Mesodermal cell (in vitro differentiated cells): Measurements from ENCODE around the gene AMZ2.

Experiments
- H3K27ac ChIP-seq: 2 replicates; pipeline ENCODE4 v1.7.0; 2013; ENCODE audit warnings: mild to moderate bottlenecking, low read depth, low read length, moderate library complexity; ENCODE audit not compliant: severe bottlenecking
- H3K36me3 ChIP-seq: 2 replicates; pipeline ENCODE4 v1.7.1; 2013; ENCODE audit warnings: mild to moderate bottlenecking, low read length, moderate library complexity; ENCODE audit not compliant: control insufficient read depth, insufficient read depth
- H3K4me1 ChIP-seq: one replicate; pipeline ENCODE4 v1.7.1; 2013; ENCODE audit warnings: mild to moderate bottlenecking, low read length; ENCODE audit not compliant: insufficient read depth, control insufficient read depth, poor library complexity, severe bottlenecking
- H3K4me3 ChIP-seq: 2 replicates; pipeline ENCODE4 v1.7.0; 2013; ENCODE audit warnings: low read length, control low read depth, mild to moderate bottlenecking; ENCODE audit not compliant: insufficient read depth, poor library complexity, severe bottlenecking; ENCODE audit errors: extremely low read depth
- H3K9me3 ChIP-seq: 2 replicates; pipeline ENCODE4 v1.7.1; 2013; ENCODE audit warnings: mild to moderate bottlenecking, low read length, moderate library complexity; ENCODE audit not compliant: control insufficient read depth
- WGBS, 2 experiments: methylation state at CpG; one replicate each; pipeline ENCODE4 v1.1.5; 2013; ENCODE audit warnings: missing lambda C conversion rate in 2 of 2; ENCODE audit not compliant: insufficient coverage in 2 of 2; 5-methylcytosine and 5-hydroxymethylcytosine counted together

Gene AMZ2

GRCh38 chr17:68292689-68293040 is 44.8 kb downstream of the AMZ2 start:
- no peak overlapping the region for H3K27ac ChIP-seq
- peak overlapping the region; percentile 55 for H3K4me3 ChIP-seq
- no peaks in the 10 kb centered on the region for H3K9me3 ChIP-seq
- H3K36me3 ChIP-seq = no peaks in the 10 kb centered on the region
- 41 to 45% methylated on average over 8 to 9 of the region's 9 CpGs for WGBS, 2 experiments
- peaks cover 3% of the 10 kb centered on the region for H3K4me1 ChIP-seq

DNA sequence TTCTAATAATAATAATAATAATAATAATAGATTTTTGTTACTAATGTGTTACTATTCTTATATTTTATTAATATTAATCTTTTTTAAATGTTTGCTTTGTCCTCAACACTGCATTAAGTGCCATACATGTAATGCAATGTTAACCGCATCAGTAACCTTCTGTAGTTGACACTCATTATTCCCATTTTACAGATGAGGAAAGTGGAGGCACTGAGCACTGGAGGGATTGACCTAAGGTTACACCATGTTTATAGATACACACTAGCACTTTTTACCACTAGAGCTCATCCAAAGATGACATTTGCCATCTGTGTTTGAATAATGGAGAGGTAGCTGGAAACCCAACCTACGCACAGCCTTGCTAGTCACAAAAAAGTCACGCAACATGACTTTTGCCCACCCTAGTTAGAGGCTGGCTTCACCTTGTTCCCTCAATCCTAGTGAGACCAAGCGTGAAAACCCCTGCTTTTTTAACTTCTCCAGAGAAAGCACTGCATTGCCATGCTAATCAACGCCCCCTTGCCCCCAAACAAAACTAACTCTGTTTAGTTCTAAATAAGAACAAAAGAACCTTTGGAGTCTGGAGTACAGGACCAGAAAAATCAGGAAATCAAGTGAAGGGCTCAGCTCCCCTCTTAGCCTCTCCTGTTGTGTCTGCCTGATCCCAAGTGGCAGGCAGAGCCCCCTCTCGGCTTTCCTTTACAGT is 45.8 kb downstream of the AMZ2 start:
- H3K4me1 ChIP-seq = peaks cover 3% of the 10 kb centered on the region
- no peak overlapping the region for H3K4me3 ChIP-seq
- H3K36me3 ChIP-seq = no peaks in the 10 kb centered on the region
- 76 to 85% methylated on average over 4 of the region's 6 CpGs for WGBS, 2 experiments
- H3K9me3 ChIP-seq = no peaks in the 10 kb centered on the region
- no peak overlapping the region for H3K27ac ChIP-seq

GRCh38 chr17:68294196-68294555 is 46.3 kb downstream of the AMZ2 start:
- Histone ChIP-seq H3K4me1 (peaks cover 3% of the 10 kb centered on the region), H3K27ac (no peak overlapping the region), H3K36me3 (no peaks in the 10 kb centered on the region), H3K4me3 (no peak overlapping the region), H3K9me3 (no peaks in the 10 kb centered on the region)
- WGBS, 2 experiments = 14 to 50% methylated on average over 2 of the region's 3 CpGs

DNA sequence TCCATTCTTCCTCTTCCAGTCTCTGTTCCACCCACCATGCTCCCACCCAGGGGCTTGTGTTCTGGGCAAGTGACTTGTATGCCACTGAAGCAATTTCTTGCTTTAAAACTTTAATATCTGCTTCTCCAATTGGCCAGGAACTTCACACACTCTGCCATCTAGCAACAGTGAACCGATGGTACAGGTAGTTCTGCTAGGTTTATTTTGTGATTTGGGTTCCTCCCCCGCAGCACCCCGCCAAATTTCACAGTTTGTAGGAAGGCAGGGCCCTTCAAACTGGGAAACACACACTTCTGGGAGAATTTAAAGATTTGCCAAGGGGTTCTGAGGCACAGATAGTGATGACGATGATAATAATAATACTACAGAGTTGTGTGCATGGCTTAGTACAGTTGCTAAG is 46.8 kb downstream of the AMZ2 start:
- 97 to 100% methylated on average over 3 of the region's 4 CpGs for WGBS, 2 experiments
- Histone ChIP-seq H3K9me3 (no peaks in the 10 kb centered on the region), H3K4me1 (peaks cover 3% of the 10 kb centered on the region), H3K36me3 (no peaks in the 10 kb centered on the region), H3K4me3 (no peak overlapping the region), H3K27ac (no peak overlapping the region)

DNA sequence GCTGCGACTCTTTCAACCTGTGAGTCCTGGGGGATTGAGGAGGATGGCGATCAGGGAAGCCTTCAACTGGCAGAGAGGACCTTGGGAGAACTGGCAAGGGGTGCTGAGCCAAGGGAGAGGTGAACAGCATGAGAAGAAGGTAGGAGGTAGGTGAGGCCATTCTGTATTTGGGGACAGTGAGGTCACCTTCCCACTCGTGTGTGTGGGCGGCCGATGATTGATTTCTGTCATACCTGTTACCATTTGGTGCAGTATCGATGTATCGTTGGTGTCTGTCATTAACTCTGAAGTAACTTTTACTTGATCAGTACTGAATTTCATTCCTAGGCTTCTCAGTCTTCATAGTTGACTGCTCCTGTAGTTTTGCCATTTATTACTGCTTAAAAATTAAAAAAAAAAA is 47.2 kb downstream of the AMZ2 start:
- H3K36me3 ChIP-seq = no peaks in the 10 kb centered on the region
- peaks cover 3% of the 10 kb centered on the region for H3K4me1 ChIP-seq
- H3K27ac ChIP-seq = no peak overlapping the region
- WGBS, 2 experiments = 82 to 89% methylated on average over 2 to 7 of the region's 7 CpGs
- H3K4me3 ChIP-seq = no peak overlapping the region
- no peaks in the 10 kb centered on the region for H3K9me3 ChIP-seq

DNA sequence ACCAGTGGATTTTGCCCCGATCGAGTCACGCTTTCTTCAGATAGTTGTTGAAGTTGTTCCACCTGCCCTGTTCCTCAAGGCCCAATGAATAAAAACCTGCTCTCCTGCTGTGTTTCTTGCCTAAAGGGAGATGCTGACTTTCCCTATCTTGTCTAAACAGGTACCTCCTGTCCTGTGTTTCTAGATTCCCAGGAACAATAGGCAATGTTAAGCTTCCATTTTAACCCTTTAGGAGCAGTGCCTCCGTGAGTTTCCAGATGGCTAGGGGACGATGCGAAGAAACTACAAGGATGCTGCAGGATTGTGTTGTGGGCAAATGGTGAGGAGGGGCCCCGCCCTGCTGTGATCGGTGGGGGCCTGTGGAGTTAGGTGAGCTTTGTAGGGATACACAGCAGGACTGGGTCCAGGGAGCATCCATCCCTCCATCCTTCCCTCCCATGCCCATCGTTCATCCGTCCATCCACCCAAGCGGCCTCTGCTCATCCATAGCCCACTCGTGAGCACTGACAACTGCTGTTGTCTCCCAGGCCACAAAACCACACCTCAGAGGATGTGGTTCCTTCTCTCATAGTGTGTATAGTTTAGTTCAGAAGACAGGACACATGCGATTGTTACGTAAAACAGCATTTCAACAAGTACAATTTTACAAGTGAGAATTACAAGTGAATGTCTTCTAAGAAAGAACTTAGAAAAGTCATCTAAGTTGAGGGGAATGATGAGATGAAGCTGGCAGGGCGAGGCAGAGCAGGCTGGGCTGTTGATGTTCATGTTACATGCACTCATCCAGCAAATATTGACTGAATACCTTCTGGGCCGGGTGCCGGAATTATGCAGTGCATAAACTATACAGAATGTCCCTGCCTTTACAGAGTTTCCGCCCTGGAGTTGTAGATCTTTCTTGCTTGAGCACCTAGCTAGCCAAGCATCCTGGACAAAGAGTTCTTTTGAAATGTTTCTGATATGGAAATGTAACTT is 48.7 kb downstream of the AMZ2 start:
- no peak overlapping the region for H3K27ac ChIP-seq
- H3K4me3 ChIP-seq = no peak overlapping the region
- H3K9me3 ChIP-seq = no peaks in the 10 kb centered on the region
- WGBS, 2 experiments = 85 to 94% methylated on average over 6 to 11 of the region's 18 CpGs
- peaks cover 3% of the 10 kb centered on the region for H3K4me1 ChIP-seq
- H3K36me3 ChIP-seq = no peaks in the 10 kb centered on the region

- H3K9me3 ChIP-seq = no peaks in the 10 kb centered on the region
- peaks cover 1% of the 10 kb centered on the region for H3K4me1 ChIP-seq
- H3K27ac ChIP-seq = no peak overlapping the region
- no peaks in the 10 kb centered on the region for H3K36me3 ChIP-seq
- no peak overlapping the region for H3K4me3 ChIP-seq
- WGBS, 2 experiments = 100% methylated on average over 1 to 4 of the region's 4 CpGs
Measured at GRCh38 chr17:68297195-68297594, 49.4 kb downstream of the AMZ2 start.

GRCh38 chr17:68298601-68299000 is 50.8 kb downstream of the AMZ2 start:
- no peaks in the 10 kb centered on the region for H3K4me1 ChIP-seq

DNA sequence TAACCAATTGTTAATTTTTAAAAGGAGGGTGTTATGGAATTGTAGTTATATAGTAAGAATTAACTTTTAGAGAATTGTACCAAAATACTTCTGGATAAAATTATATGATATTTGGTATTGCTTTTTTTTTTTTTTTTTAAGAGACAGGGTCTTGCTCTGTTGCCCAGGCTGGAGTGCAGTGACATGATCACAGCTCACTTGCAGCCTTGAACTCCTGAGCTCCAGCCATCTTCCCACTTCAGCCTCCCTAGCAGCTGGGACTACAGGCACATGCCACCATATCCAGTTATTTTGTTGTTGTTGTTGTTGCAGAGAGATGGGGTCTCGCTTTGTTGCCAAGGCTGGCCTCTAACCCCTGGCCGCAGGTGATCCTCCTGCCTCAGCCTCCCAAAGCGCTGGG is 52.0 kb downstream of the AMZ2 start:
- Histone ChIP-seq H3K4me1 (no peaks in the 10 kb centered on the region), H3K27ac (no peak overlapping the region), H3K9me3 (no peaks in the 10 kb centered on the region), H3K4me3 (no peak overlapping the region), H3K36me3 (no peaks in the 10 kb centered on the region)
- 83 to 100% methylated on average over 2 to 3 of the region's 3 CpGs for WGBS, 2 experiments

More at GRCh38 chr17:68298601-68299000, 50.8 kb downstream of the AMZ2 start:
- Histone ChIP-seq H3K9me3 (no peaks in the 10 kb centered on the region), H3K27ac (no peak overlapping the region), H3K36me3 (no peaks in the 10 kb centered on the region), H3K4me3 (no peak overlapping the region)

DNA sequence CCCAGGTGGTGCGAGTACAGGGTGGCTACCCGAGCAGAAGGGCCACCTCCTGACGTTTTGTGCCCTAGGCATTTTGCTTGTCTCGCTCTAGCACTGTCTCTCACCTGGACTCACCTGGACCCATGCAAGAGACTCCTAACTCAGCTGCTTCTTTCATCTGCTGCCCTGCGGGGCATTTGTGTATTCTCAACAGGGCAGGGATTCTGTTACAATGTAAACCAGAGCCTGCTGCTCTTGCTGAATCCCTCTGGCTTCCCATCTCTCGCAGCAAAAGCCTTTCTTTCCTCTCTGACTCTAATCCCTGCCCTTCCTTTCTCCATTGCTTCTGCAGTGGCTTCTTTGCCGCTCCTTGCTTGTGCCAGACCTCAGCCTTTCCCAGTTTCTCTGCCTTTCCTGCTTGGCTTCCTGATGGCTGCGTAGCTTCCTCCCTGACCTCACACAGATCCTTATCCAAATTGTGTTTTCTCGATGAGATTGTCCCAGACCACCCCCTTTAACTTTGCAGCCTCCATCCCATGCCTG is 53.7 kb downstream of the AMZ2 start:
- Histone ChIP-seq H3K27ac (no peak overlapping the region), H3K36me3 (no peaks in the 10 kb centered on the region), H3K9me3 (no peaks in the 10 kb centered on the region), H3K4me3 (no peak overlapping the region), H3K4me1 (no peaks in the 10 kb centered on the region)
- WGBS, 2 experiments = 66 to 78% methylated on average over 9 of the region's 9 CpGs
